Measurements from ENCODE around the gene HERC2. TPM values are rescaled to one million over a fixed set of nuclear protein-coding genes. Genes with fewer than 3 reads are reported as not detected.

HERC2 gene
- total RNA-seq, 2 experiments from 2014 or later, result 26.8 to 35.0 TPM

- H3K4me3 Mint-ChIP-seq, result no peak overlapping the region
- ChIA-PET CTCF (no interaction called here), POLR2A (no interaction called here)
- H3K4me1 Mint-ChIP-seq, result no peaks in the 10 kb centered on the region
- intact Hi-C loops (cut with DNase I, micrococcal nuclease), result loop anchor here in 1 of 2 experiments (10.0 kb wide), 1 partner anchor 67 kb away; no protein-coding TSS in a partner anchor
- H3K27me3 Mint-ChIP-seq, result no peaks in the 10 kb centered on the region
- H3K9me3 Mint-ChIP-seq (ENCODE audit: low read depth), result no peaks in the 10 kb centered on the region
- H3K27ac Mint-ChIP-seq, result no peak overlapping the region
- ATAC-seq (no peak), DNase-seq (no peak)
- peaks cover 34% of the 10 kb centered on the region for H3K36me3 Mint-ChIP-seq (ENCODE audit: low read depth)
Observed at GRCh38 chr15:28191832-28192231, 130.1 kb downstream of the HERC2 start.

GRCh38 chr15:28190391-28191174 is 131.4 kb downstream of the HERC2 start:
- Mint-ChIP-seq H3K27me3 (no peaks in the 10 kb centered on the region), H3K4me1 (no peaks in the 10 kb centered on the region), H3K4me3 (no peak overlapping the region), H3K9me3 (ENCODE audit: low read depth) (no peaks in the 10 kb centered on the region), H3K36me3 (ENCODE audit: low read depth) (peaks cover 33% of the 10 kb centered on the region), H3K27ac (no peak overlapping the region)
- ATAC-seq (no peak), DNase-seq (no peak)
- POLR2A ChIA-PET, result no interaction called here
- intact Hi-C loops (cut with DNase I, micrococcal nuclease), result loop anchor here in 1 of 2 experiments (10.0 kb wide), 1 partner anchor 66 kb away; no protein-coding TSS in a partner anchor
- CTCF ChIA-PET, result interaction anchor here (0.8 kb wide), 1 partner anchor 1377 kb away, joined by 3 read pairs; no protein-coding TSS in a partner anchor

GRCh38 chr15:28185148-28185895 is 136.7 kb downstream of the HERC2 start:
- POLR2A ChIA-PET, result no interaction called here
- CTCF ChIA-PET, result interaction anchor here (1.1 kb wide), 1 partner anchor 10 kb away, joined by 3 read pairs; no protein-coding TSS in a partner anchor

GRCh38 chr15:28184166-28184565 is 137.8 kb downstream of the HERC2 start:
- H3K36me3 Mint-ChIP-seq (ENCODE audit: low read depth), result peaks cover 24% of the 10 kb centered on the region
- H3K27ac Mint-ChIP-seq, result no peak overlapping the region
- H3K4me1 Mint-ChIP-seq, result no peaks in the 10 kb centered on the region
- no peak overlapping the region for H3K4me3 Mint-ChIP-seq
- ChIA-PET POLR2A (no interaction called here), CTCF (interaction anchor here (1.1 kb wide), 1 partner anchor 8 kb away, joined by 3 read pairs; no protein-coding TSS in a partner anchor)
- H3K9me3 Mint-ChIP-seq (ENCODE audit: low read depth), result no peaks in the 10 kb centered on the region
- DNase-seq (no peak), ATAC-seq (no peak)
- intact Hi-C loops (cut with DNase I, micrococcal nuclease), result no loop called here
- no peaks in the 10 kb centered on the region for H3K27me3 Mint-ChIP-seq

More at GRCh38 chr15:28185148-28185895, 136.7 kb downstream of the HERC2 start:
- Mint-ChIP-seq H3K27ac (no peak overlapping the region), H3K4me1 (no peaks in the 10 kb centered on the region), H3K27me3 (no peaks in the 10 kb centered on the region), H3K4me3 (no peak overlapping the region), H3K9me3 (ENCODE audit: low read depth) (no peaks in the 10 kb centered on the region), H3K36me3 (ENCODE audit: low read depth) (peaks cover 25% of the 10 kb centered on the region)
- ATAC-seq (no peak), DNase-seq (no peak)
- intact Hi-C loops (cut with DNase I, micrococcal nuclease), result no loop called here

GRCh38 chr15:28182731-28183130 is 139.2 kb downstream of the HERC2 start:
- Mint-ChIP-seq H3K9me3 (ENCODE audit: low read depth) (no peaks in the 10 kb centered on the region), H3K4me1 (no peaks in the 10 kb centered on the region), H3K4me3 (no peak overlapping the region), H3K27ac (no peak overlapping the region), H3K27me3 (no peaks in the 10 kb centered on the region), H3K36me3 (ENCODE audit: low read depth) (peaks cover 20% of the 10 kb centered on the region)
- POLR2A ChIA-PET, result no interaction called here
- ATAC-seq (no peak), DNase-seq (no peak)
- intact Hi-C loops (cut with DNase I, micrococcal nuclease), result no loop called here
- CTCF ChIA-PET, result no interaction called here

GRCh38 chr15:28182216-28182615 is 139.8 kb downstream of the HERC2 start:
- H3K4me1 Mint-ChIP-seq, result no peaks in the 10 kb centered on the region
- CTCF ChIA-PET, result no interaction called here
- no peak for DNase-seq
- POLR2A ChIA-PET, result no interaction called here
- no peaks in the 10 kb centered on the region for H3K9me3 Mint-ChIP-seq (ENCODE audit: low read depth)
- no peak overlapping the region for H3K4me3 Mint-ChIP-seq
- ATAC-seq, result no peak
- peaks cover 16% of the 10 kb centered on the region for H3K36me3 Mint-ChIP-seq (ENCODE audit: low read depth)
- intact Hi-C loops (cut with DNase I, micrococcal nuclease), result no loop called here
- no peak overlapping the region for H3K27ac Mint-ChIP-seq
- no peaks in the 10 kb centered on the region for H3K27me3 Mint-ChIP-seq

GRCh38 chr15:28181366-28181765 is 140.6 kb downstream of the HERC2 start:
- Mint-ChIP-seq H3K36me3 (ENCODE audit: low read depth) (peaks cover 18% of the 10 kb centered on the region), H3K4me3 (no peak overlapping the region), H3K27ac (no peak overlapping the region), H3K9me3 (ENCODE audit: low read depth) (no peaks in the 10 kb centered on the region), H3K27me3 (no peaks in the 10 kb centered on the region), H3K4me1 (no peaks in the 10 kb centered on the region)
- DNase-seq, result no peak
- ChIA-PET POLR2A (no interaction called here), CTCF (interaction anchor here (0.5 kb wide), 1 partner anchor 1290 kb away, joined by 3 read pairs; no protein-coding TSS in a partner anchor)
- intact Hi-C loops (cut with DNase I, micrococcal nuclease), result no loop called here
- ATAC-seq, result no peak

- Mint-ChIP-seq H3K27me3 (no peaks in the 10 kb centered on the region), H3K4me3 (no peak overlapping the region), H3K36me3 (ENCODE audit: low read depth) (peaks cover 14% of the 10 kb centered on the region), H3K27ac (no peak overlapping the region), H3K9me3 (ENCODE audit: low read depth) (no peaks in the 10 kb centered on the region), H3K4me1 (no peaks in the 10 kb centered on the region)
- CTCF ChIA-PET, result interaction anchor here (0.5 kb wide), 1 partner anchor 16 kb away, joined by 3 read pairs; no protein-coding TSS in a partner anchor
- ATAC-seq, result no peak
- POLR2A ChIA-PET, result no interaction called here
- DNase-seq, result no peak
- intact Hi-C loops (cut with DNase I, micrococcal nuclease), result no loop called here
Observed at GRCh38 chr15:28179270-28179669, 142.7 kb downstream of the HERC2 start.

- ChIA-PET CTCF (no interaction called here), POLR2A (no interaction called here)
- Mint-ChIP-seq H3K9me3 (ENCODE audit: low read depth) (no peaks in the 10 kb centered on the region), H3K27me3 (no peaks in the 10 kb centered on the region), H3K4me1 (no peaks in the 10 kb centered on the region), H3K36me3 (ENCODE audit: low read depth) (peaks cover 16% of the 10 kb centered on the region), H3K27ac (no peak overlapping the region), H3K4me3 (no peak overlapping the region)
- intact Hi-C loops (cut with DNase I, micrococcal nuclease), result no loop called here
- ATAC-seq (no peak), DNase-seq (no peak)
Observed at GRCh38 chr15:28178727-28179126, 143.3 kb downstream of the HERC2 start.

GRCh38 chr15:28178290-28178689 is 143.7 kb downstream of the HERC2 start:
- DNase-seq, result no peak
- POLR2A ChIA-PET, result no interaction called here
- ATAC-seq, result no peak
- CTCF ChIA-PET, result no interaction called here
- H3K27me3 Mint-ChIP-seq, result no peaks in the 10 kb centered on the region
- H3K36me3 Mint-ChIP-seq (ENCODE audit: low read depth), result peaks cover 16% of the 10 kb centered on the region
- H3K4me1 Mint-ChIP-seq, result no peaks in the 10 kb centered on the region
- H3K4me3 Mint-ChIP-seq, result no peak overlapping the region
- no peak overlapping the region for H3K27ac Mint-ChIP-seq
- no peaks in the 10 kb centered on the region for H3K9me3 Mint-ChIP-seq (ENCODE audit: low read depth)
- intact Hi-C loops (cut with DNase I, micrococcal nuclease), result no loop called here

- intact Hi-C loops (cut with DNase I, micrococcal nuclease), result no loop called here
- H3K27ac Mint-ChIP-seq, result no peak overlapping the region
- ChIA-PET POLR2A (no interaction called here), CTCF (no interaction called here)
- no peaks in the 10 kb centered on the region for H3K27me3 Mint-ChIP-seq
- no peaks in the 10 kb centered on the region for H3K9me3 Mint-ChIP-seq (ENCODE audit: low read depth)
- peaks cover 57% of the 10 kb centered on the region for H3K36me3 Mint-ChIP-seq (ENCODE audit: low read depth)
- no peak for DNase-seq
- H3K4me3 Mint-ChIP-seq, result no peak overlapping the region
- ATAC-seq, result no peak
- no peaks in the 10 kb centered on the region for H3K4me1 Mint-ChIP-seq
Observed at GRCh38 chr15:28169366-28169765, 152.6 kb downstream of the HERC2 start.
